Keratinocyte (primary cell): ENCODE results near the gene FXYD5. TPM values are rescaled to one million over a fixed set of nuclear protein-coding genes. Genes with fewer than 3 reads are reported as not detected.

Source experiments
- DNase-seq: peaks from one replicate; pipeline ENCODE4 v3.0.0-alpha.2; 2011; ENCODE audit warnings: low read depth, missing footprints, low spot score
- FAIRE-seq: peaks from 2 replicates; lab custom pipeline; 2011; peaks lifted over from hg19 to GRCh38; lab: Jason Lieb, UNC
- H2AFZ ChIP-seq: 2 replicates; pipeline ENCODE4 v1.6.0; 2012; ENCODE audit warnings: low read length, control low read depth, inconsistent platforms; ENCODE audit not compliant: control insufficient read depth
- H3K27ac ChIP-seq: 2 replicates; pipeline ENCODE4 v1.5.1; 2011; ENCODE audit warnings: low read length; ENCODE audit not compliant: control insufficient read depth, insufficient read depth
- H3K27me3 ChIP-seq: 3 replicates; pipeline ENCODE4 v1.6.0; 2011; ENCODE audit warnings: low read length; ENCODE audit not compliant: control insufficient read depth, insufficient read depth; ENCODE audit errors: extremely low read depth
- H3K36me3 ChIP-seq, 2 experiments: 2 replicates in 1 of 2; 3 replicates in 1 of 2; pipeline ENCODE4 v1.5.1; 2011; ENCODE audit warnings: low read length in 2 of 2, mild to moderate bottlenecking in 1 of 2; ENCODE audit not compliant: control insufficient read depth in 2 of 2, insufficient read depth in 2 of 2; ENCODE audit errors: extremely low read depth in 1 of 2
- H3K4me1 ChIP-seq: 3 replicates; pipeline ENCODE4 v1.5.1; 2011; ENCODE audit warnings: low read length; ENCODE audit not compliant: control insufficient read depth, insufficient read depth; ENCODE audit errors: extremely low read depth
- H3K4me2 ChIP-seq: 3 replicates; pipeline ENCODE4 v1.6.0; 2011; ENCODE audit warnings: low read depth, low read length; ENCODE audit not compliant: control insufficient read depth, insufficient read depth; ENCODE audit errors: extremely low read depth
- H3K4me3 ChIP-seq, 3 experiments: fragments of 200-600 bp in 1 of 3; sonication (generic) in 1 of 3; 2 replicates in 2 of 3; 3 replicates in 1 of 3; pipeline ENCODE4 v1.5.1; 2011 to 2016; ENCODE audit warnings: low read length in 3 of 3, mild to moderate bottlenecking in 3 of 3, control low read depth in 2 of 3, inconsistent platforms in 1 of 3, low read depth in 1 of 3, mixed read lengths in 1 of 3, mixed run types in 1 of 3, moderate library complexity in 1 of 3; ENCODE audit not compliant: control insufficient read depth in 2 of 3, insufficient read depth in 2 of 3; ENCODE audit errors: extremely low read depth in 1 of 3
- H3K79me2 ChIP-seq: 2 replicates; pipeline ENCODE4 v1.6.0; 2012; ENCODE audit warnings: low read length; ENCODE audit not compliant: control insufficient read depth, insufficient read depth
- H3K9ac ChIP-seq: 3 replicates; pipeline ENCODE4 v1.6.0; 2011; ENCODE audit warnings: low read length; ENCODE audit not compliant: control insufficient read depth, insufficient read depth; ENCODE audit errors: extremely low read depth
- H3K9me1 ChIP-seq: 3 replicates; pipeline ENCODE4 v1.6.0; 2011; ENCODE audit warnings: low read length; ENCODE audit not compliant: control insufficient read depth, insufficient read depth; ENCODE audit errors: extremely low read depth
- H3K9me3 ChIP-seq: 2 replicates; pipeline ENCODE4 v1.5.1; 2012; ENCODE audit warnings: low read depth, low read length; ENCODE audit not compliant: control insufficient read depth
- H4K20me1 ChIP-seq: 3 replicates; pipeline ENCODE4 v1.6.0; 2011; ENCODE audit warnings: low read length; ENCODE audit not compliant: control insufficient read depth, insufficient read depth; ENCODE audit errors: extremely low read depth
- CTCF ChIP-seq, 3 experiments: IDR thresholded peaks in 1 of 3; conservative IDR thresholded peaks in 1 of 3; optimal IDR thresholded peaks in 1 of 3; 2 replicates in 2 of 3; 3 replicates in 1 of 3; pipeline versions ENCODE3 to v1.5.1; 2011; ENCODE audit warnings: low read length in 3 of 3, mild to moderate bottlenecking in 3 of 3, moderate library complexity in 2 of 3, control low read depth in 1 of 3, inconsistent platforms in 1 of 3; ENCODE audit not compliant: insufficient read depth in 2 of 3; ENCODE audit errors: extremely low read depth in 1 of 3
- EZH2 ChIP-seq: IDR thresholded peaks from one replicate; pipeline ENCODE4 v1.6.1; 2012; ENCODE audit warnings: inconsistent platforms, mild to moderate bottlenecking, low read length, moderate library complexity
- dilution Hi-C: fragments of 300-500 bp; cut with MboI; formaldehyde crosslinking; loops from one replicate; pipeline ENCODE4 v1.7.0; 2020; ENCODE audit warnings: low sequenced_read_pairs; ENCODE audit not compliant: extremely low pct_ligation_motif_present
- polyA plus RNA-seq, 5 experiments: library from polyadenylated mRNA; depleted of rRNA in 3 of 5; stranded (reverse) in 3 of 5; stranded (forward) in 1 of 5; unstranded in 1 of 5; fragments of >200 nt; gene quantifications; 1 replicate in 1 of 5; 2 replicates in 3 of 5; 3 replicates in 1 of 5; pipeline versions ENCODE4 v1.2.1 to v1.2.3, GENCODE V29; 2011 to 2012; ENCODE audit warnings: missing spikeins in 2 of 5, low read depth in 1 of 5, low replicate concordance in 1 of 5

Gene FXYD5
- polyA plus RNA-seq, 1 donor (not counting 4 experiments of a cell fraction or from before 2014, with no cell fraction given), result 122 TPM

DNA sequence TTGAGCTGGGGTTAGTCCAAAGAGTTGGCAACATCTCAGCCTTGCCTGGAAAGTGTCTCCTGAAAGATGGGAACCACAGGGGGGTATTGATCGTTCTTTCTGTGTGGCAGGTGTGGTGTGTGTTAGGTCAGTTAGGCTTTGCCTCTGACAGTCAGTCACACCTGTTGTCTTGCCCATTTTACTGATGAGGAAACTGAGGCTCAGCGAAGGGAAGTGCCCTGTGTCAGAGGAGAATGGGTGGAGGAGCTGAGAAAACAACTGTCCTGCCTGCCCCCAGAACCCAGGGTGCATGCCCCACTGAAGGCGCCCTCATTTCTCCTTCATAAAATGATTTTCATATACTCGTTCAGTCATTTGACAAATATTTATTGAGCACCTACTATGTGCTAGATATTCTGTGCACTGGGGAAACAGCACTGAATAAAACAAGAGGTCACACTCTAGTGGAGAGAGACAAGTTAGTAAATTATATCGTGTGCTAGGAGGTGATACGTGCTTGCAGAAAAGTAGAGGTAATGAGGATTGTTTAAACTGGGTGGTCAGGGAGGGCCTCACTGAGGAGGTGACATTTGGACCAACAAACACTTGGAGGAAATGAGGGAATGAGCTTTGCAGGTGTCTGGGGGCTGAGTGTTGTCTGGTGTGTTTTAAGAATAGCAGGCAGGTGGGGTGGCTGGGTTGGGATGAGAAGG, 1.6 kb downstream of the FXYD5 start:
- FAIRE-seq, result peak; percentile 44
- Histone ChIP-seq H2AFZ (no peak overlapping the region), H3K27ac (no peak overlapping the region), H3K4me2 (peak overlapping the region; percentile 90), H3K4me3 (peak overlapping the region; percentile 84 to 96 (median 90)), H4K20me1 (no peaks in the 10 kb centered on the region), H3K27me3 (no peaks in the 10 kb centered on the region), H3K9me1 (no peaks in the 10 kb centered on the region), H3K36me3 (peaks cover 22 to 41% of the 10 kb centered on the region in 2 experiments), H3K9me3 (no peaks in the 10 kb centered on the region), H3K79me2 (peaks cover 36% of the 10 kb centered on the region), H3K4me1 (peaks cover 20% of the 10 kb centered on the region), H3K9ac (peak overlapping the region; percentile 85)
- dilution Hi-C loops, result no loop called here
- TF ChIP-seq EZH2, result no peak
- no peak for TF ChIP-seq CTCF (optimal IDR thresholded peaks at IDR 0.05 in 1 of 3, IDR thresholded peaks at IDR 0.05 in 1 of 3, conservative IDR thresholded peaks at IDR 0.05 in 1 of 3; ENCODE audit: extremely low read depth in 1 of 3, insufficient read depth in 2 of 3, low read length in 3 of 3)
- no peak for DNase-seq

GRCh38 chr19:35156673-35157014, 2.1 kb downstream of the FXYD5 start:
- Histone ChIP-seq H3K27ac (no peak overlapping the region), H3K9me3 (no peaks in the 10 kb centered on the region), H3K79me2 (peaks cover 36% of the 10 kb centered on the region), H3K9me1 (no peaks in the 10 kb centered on the region), H3K9ac (no peak overlapping the region), H3K4me1 (peaks cover 20% of the 10 kb centered on the region), H4K20me1 (no peaks in the 10 kb centered on the region), H3K27me3 (no peaks in the 10 kb centered on the region), H3K36me3 (peaks cover 28 to 47% of the 10 kb centered on the region in 2 experiments), H3K4me2 (no peak overlapping the region), H3K4me3 (no peak overlapping the region), H2AFZ (no peak overlapping the region)
- TF ChIP-seq EZH2, result no peak
- TF ChIP-seq CTCF (optimal IDR thresholded peaks at IDR 0.05 in 1 of 3, IDR thresholded peaks at IDR 0.05 in 1 of 3, conservative IDR thresholded peaks at IDR 0.05 in 1 of 3; ENCODE audit: extremely low read depth in 1 of 3, insufficient read depth in 2 of 3, low read length in 3 of 3), result no peak
- DNase-seq, result no peak
- dilution Hi-C loops, result no loop called here
- no peak for FAIRE-seq
